K562 (cell line): ENCODE measurements around the gene NBPF11. TPM values are rescaled to one million over a fixed set of nuclear protein-coding genes. Genes with fewer than 3 reads are reported as not detected.

Experiments used
- ATAC-seq: fragments of 200-7000 bp; cut with Tn5 transposase; 3 replicates; pipeline ENCODE4 v1.9.1; 2020; ENCODE audit warnings: moderate library complexity
- BruUV-seq: library from RNA; stranded (reverse); fragments of 400-500 nt; replicated peaks from 2 replicates; lab custom pipeline; 2021; lab: Mats Ljungman, UMichigan
- CTCF ChIA-PET: fragments of 300-600 bp; formaldehyde crosslinking; extraction: SDS; loops from one replicate; lab custom pipeline; 2021; ENCODE audit warnings: low intra/inter-chr PET ratio; lab: Yijun Ruan, JAX
- POLR2A ChIA-PET: fragments of 300-600, 350-650 bp; sonication (Branson Sonifier 250); formaldehyde crosslinking; extraction: SDS; loops from one replicate; lab custom pipeline; 2021; ENCODE audit warnings: antibody characterized with exemption, inconsistent platforms; lab: Yijun Ruan, JAX
- DNase-seq, 4 experiments: peaks; one replicate each; pipeline versions ENCODE4 v3.0.0 to v3.0.0-alpha.2; 2011 to 2018; ENCODE audit warnings: low spot score in 3 of 4, mixed read lengths in 3 of 4; ENCODE audit errors: extremely low read depth in 1 of 4
- FAIRE-seq: peaks from 2 replicates; lab custom pipeline; 2011; peaks lifted over from hg19 to GRCh38; lab: Jason Lieb, UNC
- H2AFZ ChIP-seq: 2 replicates; pipeline ENCODE4 v1.6.0; 2011; ENCODE audit warnings: low read depth, low read length, control low read depth, inconsistent platforms
- H3K27ac ChIP-seq: fragments of 200-600 bp; 3 replicates; pipeline ENCODE4 v1.8.0; 2011; ENCODE audit warnings: low read depth, mild to moderate bottlenecking, control low read depth, inconsistent platforms, low read length, moderate library complexity, mixed read lengths; ENCODE audit errors: extremely low read depth
- H3K27me3 ChIP-seq, 2 experiments: fragments of 300-600 bp in 1 of 2; 2 replicates in 1 of 2; 3 replicates in 1 of 2; pipeline versions ENCODE4 v1.6.0 to v1.8.0; 2011; ENCODE audit warnings: inconsistent platforms in 2 of 2, low read length in 2 of 2, mild to moderate bottlenecking in 1 of 2, mixed read lengths in 1 of 2, moderate library complexity in 1 of 2; ENCODE audit not compliant: control insufficient read depth in 2 of 2, insufficient read depth in 2 of 2
- H3K36me3 ChIP-seq: fragments of 300-600 bp; 3 replicates; pipeline ENCODE4 v1.8.0; 2011; ENCODE audit warnings: mild to moderate bottlenecking, low read length, inconsistent platforms; ENCODE audit not compliant: control insufficient read depth, insufficient read depth
- H3K4me1 ChIP-seq, 2 experiments: fragments of 200-600 bp in 1 of 2; replicated peaks in 1 of 2; 2 replicates in 1 of 2; 3 replicates in 1 of 2; pipeline versions ENCODE4 v1.5.1 to v1.8.0; 2011; ENCODE audit warnings: inconsistent platforms in 2 of 2, low read length in 2 of 2, mild to moderate bottlenecking in 1 of 2, mixed read lengths in 1 of 2, moderate library complexity in 1 of 2; ENCODE audit not compliant: control insufficient read depth in 2 of 2, insufficient read depth in 2 of 2
- H3K4me2 ChIP-seq: 2 replicates; pipeline ENCODE4 v1.6.1; 2011; ENCODE audit warnings: low read length, control low read depth, inconsistent platforms, mixed read lengths; ENCODE audit not compliant: insufficient read depth
- H3K4me3 ChIP-seq: fragments of 200-600 bp; sonication (generic), shearing (Covaris generic); 2 replicates; pipeline ENCODE4 v1.5.1; 2016; ENCODE audit warnings: control low read depth, inconsistent platforms
- H3K79me2 ChIP-seq: fragments of 200-600 bp; 3 replicates; pipeline ENCODE4 v1.8.0; 2011; ENCODE audit warnings: low read length, inconsistent platforms; ENCODE audit not compliant: control insufficient read depth, insufficient read depth
- H3K9ac ChIP-seq, 2 experiments: 2 replicates each; pipeline versions ENCODE4 v1.6.0 to v1.6.1; 2011; ENCODE audit warnings: low read depth in 2 of 2, low read length in 2 of 2, control low read depth in 1 of 2, inconsistent platforms in 1 of 2, mild to moderate bottlenecking in 1 of 2, mixed read lengths in 1 of 2; ENCODE audit not compliant: insufficient read depth in 1 of 2
- H3K9me1 ChIP-seq: one replicate; pipeline ENCODE4 v1.6.0; 2011; ENCODE audit warnings: inconsistent platforms, mild to moderate bottlenecking, low read length, moderate library complexity; ENCODE audit not compliant: control insufficient read depth, insufficient read depth
- H3K9me3 ChIP-seq: replicated peaks from 2 replicates; pipeline ENCODE4 v1.5.1; 2011; ENCODE audit warnings: low read depth, low read length, inconsistent platforms; ENCODE audit not compliant: control insufficient read depth, insufficient read depth
- H4K20me1 ChIP-seq: replicated peaks from 2 replicates; pipeline ENCODE4 v1.6.1; 2011; ENCODE audit warnings: low read length, inconsistent platforms, mixed read lengths; ENCODE audit not compliant: control insufficient read depth, insufficient read depth
- ATF1 ChIP-seq, 2 experiments: fragments of 450-650 bp in 1 of 2; IDR thresholded peaks; 2 replicates each; pipeline ENCODE4 v1.6.1; 2016; ENCODE audit warnings: missing compliant biosample characterization in 1 of 2, missing genetic modification characterization in 1 of 2
- BDP1 ChIP-seq: IDR thresholded peaks from 3 replicates; pipeline ENCODE4 v1.6.1; 2011; ENCODE audit not compliant: insufficient read length, insufficient read depth
- ILF3 ChIP-seq: fragments of 450-650 bp; IDR thresholded peaks from 2 replicates; pipeline ENCODE4 v1.6.1; 2018; ENCODE audit warnings: antibody characterized with exemption, mild to moderate bottlenecking, moderate library complexity, borderline replicate concordance
- MBD1 ChIP-seq: fragments of 250-450 bp; sonication (Bioruptor Pico); IDR thresholded peaks from 2 replicates; pipeline ENCODE4 v1.8.0; 2022; ENCODE audit warnings: inconsistent platforms
- MECOM ChIP-seq: fragments of 250-450 bp; sonication (Bioruptor Pico); IDR thresholded peaks from 2 replicates; pipeline ENCODE4 v1.8.0; 2022; ENCODE audit warnings: inconsistent platforms
- TRIM28 ChIP-seq: fragments of 450-650 bp; IDR thresholded peaks from 2 replicates; pipeline ENCODE4 v1.6.1; 2017
- ZC3H4 ChIP-seq: sonication (generic); formaldehyde crosslinking; IDR thresholded peaks from 2 replicates; pipeline ENCODE4 v1.9.0; 2021; ENCODE audit warnings: missing genetic modification reagents, borderline replicate concordance
- ZKSCAN3 ChIP-seq: fragments of 250-450 bp; sonication (Bioruptor Pico); IDR thresholded peaks from 2 replicates; pipeline ENCODE4 v1.4.0; 2020
- ZNF584 ChIP-seq: fragments of 200-800 bp; sonication (Bioruptor generic); IDR thresholded peaks from 2 replicates; pipeline ENCODE4 v1.6.1; 2016; ENCODE audit warnings: low read depth, mild to moderate bottlenecking, missing genetic modification characterization, missing compliant biosample characterization
- WGBS: fragments of 100-300 bp; shearing (Covaris generic); methylation state at CpG from one replicate; pipeline ENCODE4 v1.1.6; 2016; ENCODE audit warnings: low coverage, mixed read lengths; ENCODE audit not compliant: insufficient coverage; ENCODE audit errors: missing lambda C conversion rate; 5-methylcytosine and 5-hydroxymethylcytosine counted together
- in situ Hi-C: fragments of 300-500 bp; cut with MboI; formaldehyde crosslinking; loops from 4 replicates; pipeline ENCODE4 v1.15.0; 2018; ENCODE audit warnings: inconsistent platforms, mixed read lengths
- intact Hi-C: fragments of 100-400 bp; cut with micrococcal nuclease; formaldehyde crosslinking; loops from 2 replicates; pipeline ENCODE4 v1.14.2; 2022
- polyA plus RNA-seq, 8 experiments: library from polyadenylated mRNA; depleted of rRNA in 4 of 8; stranded (reverse) in 5 of 8; unstranded in 3 of 8; fragments of >200 nt; fragmentation: Nextera tagmentation in 2 of 8; fragmentation: Illumina TruSeq in 1 of 8; extraction: Ambion mirVana in 2 of 8; extraction: Trizol in 1 of 8; gene quantifications; 2 replicates each; pipeline versions ENCODE4 v1.2.1 to v1.2.3, GENCODE V29; 2011 to 2014; ENCODE audit warnings: inconsistent platforms in 1 of 8, missing spikeins in 1 of 8
- total RNA-seq, 7 experiments: library from RNA; depleted of rRNA in 6 of 7; stranded (reverse); fragments of >200 nt in 6 of 7; fragmentation: Illumina TruSeq in 2 of 7; extraction: Trizol in 2 of 7; gene quantifications; 2 replicates each; pipeline versions ENCODE4 v1.2.1 to v1.2.3, GENCODE V29; 2011 to 2021; ENCODE audit warnings: low replicate concordance in 1 of 7
- TF ChIP-seq, protein P1 (sequence below): fragments of 450-650 bp; IDR thresholded peaks from 2 replicates; pipeline ENCODE4 v1.6.1; 2016; ENCODE audit warnings: missing biosample characterization, missing genetic modification characterization
- TF ChIP-seq, protein P2 (sequence below): fragments of 250-450 bp; sonication (Bioruptor Pico); IDR thresholded peaks from 2 replicates; pipeline ENCODE4 v1.8.0; 2022; ENCODE audit warnings: moderate library complexity, mild to moderate bottlenecking, inconsistent platforms

NBPF11 gene
- total and polyA plus RNA-seq, 9 of the 15 experiments (the other 6 are each of a cell fraction or from before 2014, with no cell fraction given): 2.8 to 17.0 (median 8.0) TPM

DNA sequence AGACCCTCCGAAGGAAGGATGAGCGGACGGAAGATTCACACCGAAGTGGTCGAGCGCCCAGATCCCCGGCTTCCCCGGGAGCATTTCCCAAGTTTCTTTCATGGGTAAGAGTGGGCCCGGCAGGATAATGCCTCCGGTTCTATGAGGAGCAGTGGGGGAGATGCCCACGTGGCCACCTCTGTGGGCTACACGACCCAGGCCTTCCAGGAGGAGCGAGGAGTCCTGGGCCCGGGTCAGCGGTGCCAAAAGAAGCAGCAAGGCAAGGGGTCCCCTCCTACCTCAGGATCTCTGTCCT lies 7.9 kb upstream of the NBPF11 start (continued):
- TF ChIP-seq, protein P1, sequence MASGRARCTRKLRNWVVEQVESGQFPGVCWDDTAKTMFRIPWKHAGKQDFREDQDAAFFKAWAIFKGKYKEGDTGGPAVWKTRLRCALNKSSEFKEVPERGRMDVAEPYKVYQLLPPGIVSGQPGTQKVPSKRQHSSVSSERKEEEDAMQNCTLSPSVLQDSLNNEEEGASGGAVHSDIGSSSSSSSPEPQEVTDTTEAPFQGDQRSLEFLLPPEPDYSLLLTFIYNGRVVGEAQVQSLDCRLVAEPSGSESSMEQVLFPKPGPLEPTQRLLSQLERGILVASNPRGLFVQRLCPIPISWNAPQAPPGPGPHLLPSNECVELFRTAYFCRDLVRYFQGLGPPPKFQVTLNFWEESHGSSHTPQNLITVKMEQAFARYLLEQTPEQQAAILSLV (tag): no peak
- TF ChIP-seq, protein P2, sequence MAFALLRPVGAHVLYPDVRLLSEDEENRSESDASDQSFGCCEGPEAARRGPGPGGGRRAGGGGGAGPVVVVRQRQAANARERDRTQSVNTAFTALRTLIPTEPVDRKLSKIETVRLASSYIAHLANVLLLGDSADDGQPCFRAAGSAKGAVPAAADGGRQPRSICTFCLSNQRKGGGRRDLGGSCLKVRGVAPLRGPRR: no peak
- no peak for TF ChIP-seq ZC3H4
- no peak for TF ChIP-seq ATF1 (CRISPR knock-in tag; IDR thresholded peaks at IDR 0.05)
- TF ChIP-seq ATF1 (tag; IDR thresholded peaks at IDR 0.05): no peak
- TF ChIP-seq, all 486 proteins: peak for 0

DNA sequence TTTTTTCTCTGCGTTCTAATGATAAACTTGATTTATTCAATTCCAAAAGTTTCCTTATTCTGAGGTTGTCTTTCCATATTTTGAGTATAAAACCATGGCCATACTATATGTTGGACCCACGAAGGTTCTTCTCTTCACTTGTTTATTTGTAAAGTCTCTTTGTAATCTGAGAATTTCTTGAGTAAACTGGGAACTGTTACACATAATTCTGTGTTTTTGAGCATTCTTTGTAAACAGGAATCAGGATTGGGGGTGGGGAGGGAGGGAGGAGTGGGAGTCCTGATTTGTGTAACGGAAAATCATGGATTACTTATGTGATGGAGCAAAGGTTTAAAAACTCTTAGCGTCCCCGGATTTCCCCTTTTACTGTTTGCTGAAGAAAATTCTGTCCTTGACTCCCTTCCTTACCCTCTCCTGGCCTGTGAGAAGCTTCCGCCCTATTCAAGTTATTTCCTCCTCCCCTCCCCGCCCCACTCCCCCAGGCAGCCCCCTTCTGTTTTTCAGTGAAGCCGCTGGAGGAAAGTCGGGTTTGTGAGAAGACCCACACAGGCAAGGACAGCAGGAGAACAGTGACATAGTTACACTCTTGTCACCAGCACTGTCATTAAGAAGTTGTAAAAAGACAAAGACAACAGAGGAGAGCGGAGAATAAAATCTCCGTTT lies 6.4 kb upstream of the NBPF11 start:
- no TSS peak for BruUV-seq
- peak overlapping the region; percentile 31 for H3K4me3 ChIP-seq
- 38% methylated on average over 7 of the region's 11 CpGs for WGBS
- peaks cover 28% of the 10 kb centered on the region for H3K79me2 ChIP-seq
- FAIRE-seq: no peak
- ChIA-PET POLR2A (no interaction called here), CTCF (no interaction called here)
- no peaks in the 10 kb centered on the region for H3K9me1 ChIP-seq
- in situ Hi-C loops (loop anchor here (5.0 kb wide), 1 partner anchor 1226 kb away; no protein-coding TSS in a partner anchor), intact Hi-C loops (no loop called here)
- H3K27ac ChIP-seq: peak overlapping the region; percentile 42; the same call in 1 of the 3 replicates
- H3K36me3 ChIP-seq: peaks cover 34% of the 10 kb centered on the region
- no peak overlapping the region for H2AFZ ChIP-seq
- ATAC-seq: no peak
- no peaks in the 10 kb centered on the region for H4K20me1 ChIP-seq
- H3K27me3 ChIP-seq: no peaks in the 10 kb centered on the region
- H3K4me2 ChIP-seq: peak overlapping the region; percentile 50
- peaks cover 3 to 28% of the 10 kb centered on the region in 2 experiments; a peak in 3 of 5 replicates for H3K4me1 ChIP-seq
- peak overlapping the region; percentile 55 to 68; a peak in 3 of 4 replicates for H3K9ac ChIP-seq
- peak in 3 of 4 experiments; percentile 8 to 18 (median 11) for DNase-seq
- H3K9me3 ChIP-seq: peaks cover 2% of the 10 kb centered on the region; the same call in 1 of the 2 replicates
- TF ChIP-seq ZNF584 (CRISPR knock-in tag) (no peak), ZKSCAN3 (no peak), ILF3 (no peak), TRIM28 (no peak), BDP1 (no peak), MECOM (CRISPR knock-in tag) (no peak), MBD1 (CRISPR knock-in tag) (no peak)
